HG03064 (cell line): Measurements from ENCODE around the gene ARGLU1.

Experiments
- ATAC-seq: cut with Tn5 transposase; IDR thresholded peaks from one replicate; pipeline ENCODE4 v1.9.1; 2021; ENCODE audit warnings: low read depth; ENCODE audit not compliant: unreplicated experiment

Gene ARGLU1

DNA sequence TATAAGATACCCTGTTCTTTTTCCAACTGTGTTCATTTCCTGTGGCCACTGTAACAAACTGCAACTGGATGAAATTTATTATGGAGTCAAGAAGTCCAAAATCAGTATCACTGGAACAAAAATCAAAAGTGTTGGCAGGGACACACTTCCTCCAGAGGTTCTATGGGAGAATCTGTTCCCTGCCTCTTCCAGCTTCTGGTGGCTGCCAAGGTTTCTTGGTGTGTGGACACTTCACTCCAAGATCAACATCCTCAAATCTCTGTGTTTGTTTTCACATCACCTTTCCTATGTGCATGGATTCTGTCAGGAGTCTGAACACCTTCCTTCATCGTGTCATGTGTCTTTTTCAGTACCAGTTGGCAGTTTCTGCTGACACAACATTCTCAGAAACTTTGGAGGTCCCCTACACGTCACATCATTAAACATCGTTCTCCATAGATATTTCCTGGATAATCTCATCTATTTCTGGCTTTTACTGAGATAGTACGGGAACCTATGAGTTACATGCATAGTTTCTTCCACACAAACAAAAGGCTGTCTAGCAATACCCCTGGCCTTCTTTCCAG, 17.3 kb downstream of the ARGLU1 start:
- no peak for ATAC-seq

- no peak for ATAC-seq
Observed at GRCh38 chr13:106548064-106548696, 19.8 kb downstream of the ARGLU1 start.

GRCh38 chr13:106541826-106542225, 26.1 kb downstream of the ARGLU1 start:
- no peak for ATAC-seq

DNA sequence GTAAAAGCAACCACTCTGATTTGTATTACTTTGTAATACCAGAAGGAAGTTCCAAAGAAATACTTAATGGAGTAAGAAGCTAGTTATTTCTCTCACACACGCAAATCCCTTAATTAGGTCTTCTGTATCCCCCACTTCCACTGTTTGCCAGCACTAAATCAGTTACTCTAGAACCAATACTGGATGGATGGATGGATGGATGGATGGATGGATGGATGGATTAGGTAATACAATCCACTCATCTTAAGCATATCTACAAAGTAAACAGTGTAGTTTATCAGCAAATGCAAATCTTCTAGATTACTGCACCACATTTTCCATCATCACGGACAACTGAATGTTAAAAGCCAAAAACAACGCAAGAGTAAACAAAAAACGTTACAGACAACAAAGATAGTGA, 27.3 kb downstream of the ARGLU1 start:
- ATAC-seq = no peak

DNA sequence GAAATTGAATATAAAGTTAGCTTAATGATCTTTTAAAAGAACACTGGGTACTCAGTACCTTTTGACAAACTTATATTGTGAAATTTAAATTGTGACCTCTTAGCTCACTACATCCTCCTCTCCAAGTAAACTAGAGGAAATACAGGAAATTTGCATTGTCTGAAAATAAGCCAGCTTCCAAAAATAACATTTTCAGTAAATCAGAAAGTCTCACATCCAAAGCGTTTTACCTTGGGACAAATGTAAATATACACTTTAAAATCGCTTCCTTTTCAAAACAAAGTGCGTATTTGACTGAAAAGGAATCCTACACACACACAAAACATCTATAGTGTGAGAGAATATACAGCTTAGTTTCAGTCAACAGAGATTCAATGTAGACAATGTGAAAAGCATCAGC, 30.4 kb downstream of the ARGLU1 start:
- ATAC-seq = no peak

DNA sequence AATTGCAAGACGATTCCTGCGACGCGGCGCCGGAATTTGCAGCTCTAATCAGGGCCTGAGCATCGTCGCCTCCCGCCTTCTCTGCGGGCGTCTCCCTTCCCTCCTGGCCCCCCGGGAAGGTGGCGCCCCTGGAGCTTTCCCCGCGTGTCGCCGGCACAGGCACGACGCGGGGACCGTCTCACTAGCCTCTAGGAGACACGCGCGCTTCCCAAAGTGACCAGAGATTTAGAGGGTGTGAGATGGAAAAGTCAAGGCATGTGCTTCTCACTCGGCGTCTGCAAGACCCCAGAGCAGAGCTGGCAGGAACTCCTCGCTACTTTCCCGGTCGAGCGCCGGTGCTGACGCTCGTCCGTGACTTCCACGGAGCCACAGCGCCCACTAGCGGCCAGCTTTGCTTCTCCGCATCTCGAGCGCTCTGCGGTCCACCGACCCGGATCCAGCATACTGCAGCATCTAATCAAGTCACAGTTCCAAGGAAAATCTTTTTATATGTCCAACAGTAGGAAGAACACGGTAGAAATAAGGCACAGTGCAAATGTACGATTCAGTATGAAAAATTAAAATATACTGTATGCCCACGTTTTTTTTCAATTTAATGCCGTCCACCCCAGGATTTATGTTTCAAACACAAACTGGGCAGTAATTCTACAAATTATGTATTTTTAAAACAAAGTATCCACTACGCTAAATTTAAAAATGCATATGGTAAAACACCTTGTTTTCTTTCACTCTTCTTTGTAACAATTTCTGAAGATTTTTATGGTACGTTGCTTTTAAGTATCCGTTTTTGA, 31.5 kb downstream of the ARGLU1 start:
- ATAC-seq = peak; percentile 37

DNA sequence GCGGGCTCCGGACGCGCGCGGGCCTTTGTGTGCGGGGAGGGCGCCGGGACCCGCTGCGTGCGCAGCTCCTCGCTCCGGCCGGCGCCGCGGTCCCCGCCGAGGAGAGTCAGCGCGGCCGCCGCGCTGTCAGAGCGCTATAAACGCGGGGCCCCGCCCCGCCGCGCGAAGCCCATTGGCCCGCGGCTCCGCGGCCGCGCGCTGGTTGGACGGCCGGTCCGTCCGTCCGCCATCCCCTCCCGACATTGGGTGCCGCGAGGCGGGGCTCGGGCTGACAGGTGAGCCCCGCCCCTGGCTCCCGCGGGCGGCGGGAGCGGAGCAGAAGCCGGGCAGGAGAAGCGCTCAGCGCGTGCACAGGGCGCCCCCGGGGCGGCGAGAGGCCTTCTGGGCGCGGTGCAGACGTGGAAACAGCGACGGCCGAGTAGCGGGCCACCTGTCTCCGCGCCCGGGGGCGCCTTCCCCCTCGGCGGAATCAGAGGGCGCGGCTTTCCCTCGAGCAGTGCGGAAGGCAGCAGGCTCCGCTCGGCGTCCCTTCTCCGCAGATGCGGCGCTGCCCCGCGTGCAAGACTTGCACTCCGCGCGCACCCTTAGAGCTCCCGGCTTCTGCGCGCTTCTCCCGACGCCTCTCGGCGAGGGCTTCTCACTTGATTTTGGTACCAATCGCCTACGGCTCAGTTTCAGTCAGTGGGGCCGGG, 32.2 kb downstream of the ARGLU1 start, which contains the start of gene EFNB2:
EFNB2 (minus strand) TSS at position 111 of the 692 bp plus-strand sequence. CDS start 698 bp downstream, outside the sequence.
- ATAC-seq = peak; percentile 97

DNA sequence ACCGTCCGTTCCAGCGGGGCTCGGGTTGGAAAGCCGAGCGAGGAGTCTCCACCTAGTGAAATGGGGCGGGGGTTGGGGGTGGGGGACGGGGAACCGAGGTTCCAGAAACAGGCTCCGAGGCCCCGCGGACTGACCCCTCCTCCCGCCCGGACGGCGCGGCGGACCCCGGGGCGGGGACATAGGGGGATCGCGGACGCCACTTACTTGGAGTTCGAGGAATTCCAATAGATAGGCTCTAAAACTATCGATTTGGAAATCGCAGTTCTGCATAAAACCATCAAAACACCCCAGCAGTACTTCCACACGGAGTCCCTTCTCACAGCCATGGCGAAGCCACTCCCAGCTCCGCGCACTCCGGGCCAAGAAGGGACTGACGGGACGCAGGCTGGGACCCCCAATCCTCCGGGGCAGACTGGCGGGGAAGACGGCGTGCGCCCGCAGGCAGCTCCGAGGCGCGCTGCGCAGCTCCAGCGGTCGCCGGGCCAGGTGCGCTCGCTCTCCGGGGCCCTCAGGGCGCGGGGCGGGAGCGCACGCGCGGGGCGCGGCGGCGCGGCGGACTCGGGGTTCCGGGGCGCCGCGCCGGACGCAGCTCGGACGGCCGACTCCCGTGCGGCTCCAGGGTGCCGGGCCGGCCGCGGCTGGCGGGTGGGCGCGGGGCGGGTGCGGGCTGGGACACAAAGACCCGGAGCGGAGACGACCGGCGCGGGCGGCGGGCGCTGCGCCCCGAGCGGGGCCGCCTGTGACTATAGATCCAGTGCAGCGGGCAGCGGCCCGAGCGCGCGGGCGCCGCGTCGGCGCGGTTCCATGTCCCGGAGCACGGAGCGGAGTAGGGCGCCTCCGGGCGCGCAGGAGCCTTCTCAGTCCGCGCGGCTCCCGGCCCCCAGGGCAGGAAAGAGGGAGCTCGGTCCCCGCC, 33.0 kb downstream of the ARGLU1 start:
- peak; percentile 24 for ATAC-seq

GRCh38 chr13:106533943-106534638, 33.8 kb downstream of the ARGLU1 start:
- no peak for ATAC-seq

GRCh38 chr13:106533101-106533942, 34.6 kb downstream of the ARGLU1 start:
- no peak for ATAC-seq

DNA sequence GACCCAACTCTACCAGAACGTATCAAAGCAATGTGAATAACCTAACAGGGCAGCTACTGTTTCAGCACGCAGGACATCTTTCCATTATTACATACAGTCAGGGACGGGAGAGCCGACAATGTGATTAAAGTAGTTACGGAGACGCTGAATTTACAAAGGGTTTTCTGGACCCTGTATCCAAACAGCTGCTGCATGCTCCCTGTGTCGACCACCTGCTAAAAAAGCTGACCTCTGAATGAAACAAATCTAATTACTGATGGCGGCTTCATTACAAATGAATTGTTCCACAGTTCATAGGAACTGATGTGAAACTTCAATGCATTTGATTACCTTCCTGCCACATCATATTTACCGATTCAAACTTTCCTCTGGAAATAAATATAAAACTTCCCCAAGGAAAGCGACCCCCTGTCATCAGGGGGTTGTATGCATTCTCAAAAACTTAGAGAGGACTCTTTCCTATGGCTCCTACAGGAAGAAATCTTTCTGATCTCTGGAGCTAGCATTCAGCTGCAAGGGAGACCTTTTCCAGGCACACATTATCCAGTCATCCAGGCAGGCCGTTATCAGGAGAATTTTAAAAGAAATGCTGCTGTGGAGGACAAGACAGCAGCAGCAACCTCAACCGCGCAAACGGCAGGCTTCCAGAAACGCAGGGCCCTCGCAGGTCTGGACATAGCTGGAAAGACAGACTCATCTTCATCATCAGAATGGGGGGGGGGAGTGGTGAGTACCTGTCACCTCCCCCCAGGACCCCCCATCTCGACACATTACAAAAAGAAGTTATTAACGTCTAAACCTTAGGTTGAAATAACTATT, 35.6 kb downstream of the ARGLU1 start:
- no peak for ATAC-seq

DNA sequence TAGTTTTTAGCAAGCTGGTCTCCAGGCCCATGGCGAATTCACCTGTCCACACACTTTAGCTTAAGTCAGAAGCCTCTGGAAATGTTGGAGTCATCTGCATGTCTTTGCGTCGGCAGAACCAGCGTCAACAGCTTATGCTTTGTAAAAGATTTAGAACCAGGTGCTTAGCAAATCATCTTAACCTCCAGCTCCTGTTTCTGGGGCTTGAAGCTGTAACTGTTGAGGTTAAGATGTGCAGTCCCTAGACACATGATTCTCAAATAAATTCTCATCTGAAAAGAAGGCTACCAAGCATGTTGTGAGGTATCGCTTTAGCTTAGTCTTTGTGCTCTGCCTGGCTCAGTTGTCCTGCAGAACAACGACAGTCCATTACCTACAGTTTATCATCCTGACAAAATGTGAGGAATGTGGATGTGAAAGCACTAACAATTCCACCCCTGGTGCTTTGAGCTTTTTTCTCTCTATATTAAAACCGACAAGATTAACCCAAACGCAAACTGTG, 36.9 kb downstream of the ARGLU1 start:
- ATAC-seq = no peak

GRCh38 chr13:106530171-106530851, 37.6 kb downstream of the ARGLU1 start:
- ATAC-seq = no peak

- no peak for ATAC-seq
Observed at GRCh38 chr13:106529415-106530170, 38.3 kb downstream of the ARGLU1 start.

DNA sequence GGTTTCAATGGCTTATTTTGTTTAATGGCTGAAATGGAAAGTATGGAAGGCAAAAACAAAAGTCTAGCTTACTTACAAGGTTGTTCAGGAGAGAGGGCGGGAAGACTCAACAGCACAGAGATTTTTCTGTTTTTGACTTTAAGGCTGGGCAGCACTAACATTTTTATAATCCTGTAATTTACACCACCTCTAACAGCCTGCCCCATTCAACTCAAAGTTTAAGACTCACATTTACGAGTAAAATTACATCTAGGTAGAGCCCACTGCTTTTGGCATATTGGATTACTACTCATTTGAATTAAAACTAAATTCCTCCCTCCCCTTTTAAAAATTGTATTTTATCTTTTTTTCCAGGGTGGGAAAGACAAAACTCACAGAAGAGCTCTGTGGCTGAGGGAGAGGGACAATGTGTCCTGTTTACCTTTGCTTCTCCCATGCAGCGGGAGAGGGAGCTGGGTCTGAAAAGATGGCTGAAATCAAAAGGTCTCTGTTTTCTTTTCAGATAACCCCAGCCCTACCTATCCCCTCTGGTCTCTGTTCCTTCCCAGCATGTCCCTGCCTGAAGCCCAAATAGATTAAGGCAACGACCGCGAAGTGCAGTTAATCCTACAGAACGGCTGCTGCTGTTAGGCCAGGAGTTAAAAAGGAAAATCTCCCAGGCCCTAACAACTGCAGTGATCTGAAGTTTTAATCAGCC, 39.1 kb downstream of the ARGLU1 start:
- no peak for ATAC-seq

GRCh38 chr13:106527826-106528225, 40.1 kb downstream of the ARGLU1 start:
- ATAC-seq = no peak
